Heart left ventricle (tissue), 13 donors: Measurements from ENCODE around the gene SPPL3.

Source experiments
- CTCF ChIP-seq, 12 donors: fragments of 200-600 bp; sonication (generic) in 4 of 12; IDR thresholded peaks; one replicate each; pipeline versions ENCODE4 v1.5.0 to v1.8.0; 2018 to 2022; ENCODE audit warnings: antibody characterized with exemption in 12 of 12, mild to moderate bottlenecking in 5 of 12
- POLR2A ChIP-seq, 2 donors: fragments of 450-650 bp; IDR thresholded peaks; one replicate each; pipeline ENCODE4 v1.6.1; 2017; ENCODE audit warnings: antibody characterized with exemption in 2 of 2, mild to moderate bottlenecking in 2 of 2, moderate library complexity in 2 of 2
- donor health status: ischemic (EF 13 %, LVEDD 7.1; RV severe dilation, severe dysfunction).
- donor health status: DM: no; HTN: yes; CAD: no.
- donor health status: DM: no; HTN: no; CAD: no.
- donor health status: ischemic (EF 25% LVEDD 6.9; RV normal size, moderate dysfunction).
- donor health status: ischemic (EF 25% LVEDD 5.7; RV mildly dilated, moderate dysfunction).
- donor health status: ischemic (EF 35%, LVEDD 5.7; RV mildly dilated, moderate dysfunction).
- donor health status: nonischemic (EF 11% LVEDD 7.7; RV severe dilation, severe dysfunction).
- donor health status: DM: yes; HTN: yes; CAD: no.
- donor health status: PGD.
- donor health status: ischemic (EF 29% LVEDD 5.4; RV normal size, mild dysfunction).
- donor health status: nonischemic (EF 23%, LVEDD 6.1; RV moderate dilation, normal function).

- TF ChIP-seq POLR2A (IDR thresholded peaks at IDR 0.05) (no peak), CTCF (IDR thresholded peaks at IDR 0.05) (no peak)
These were observed 58.5 kb downstream of the SPPL3 start for GRCh38 chr12:120845696-120846095.
